ENCODE results near the gene SLC46A2. TPM values are rescaled to one million over a fixed set of nuclear protein-coding genes. Genes with fewer than 3 reads are reported as not detected.

The SLC46A2 gene
- total and polyA plus RNA-seq, 2 experiments from 2014 or later: 0.11 TPM; not detected in 1

DNA sequence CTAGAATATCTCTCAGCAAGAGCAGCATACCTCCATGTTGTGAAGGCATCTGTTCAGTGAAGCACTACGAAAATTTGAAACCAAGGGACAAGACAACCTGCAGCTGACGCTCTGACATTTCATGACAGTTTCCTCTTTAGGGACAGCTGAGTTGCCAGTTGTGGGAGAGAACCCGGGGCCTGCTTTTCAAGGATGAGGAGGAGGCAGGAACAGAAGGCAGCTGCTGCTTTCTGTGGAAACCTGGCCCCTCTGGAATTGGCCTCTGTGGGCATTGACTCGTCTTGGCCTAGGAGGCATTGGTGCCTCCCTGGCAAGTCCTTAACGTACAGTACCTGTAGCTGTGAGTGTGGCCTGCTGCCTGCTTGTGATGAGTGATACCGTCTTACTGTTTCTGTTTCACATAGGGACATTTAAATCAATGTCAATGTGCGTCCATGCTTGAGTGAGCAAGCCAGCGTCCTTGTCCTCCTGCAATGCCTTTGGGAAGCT is 21.6 kb downstream of the SLC46A2 start:
- Histone ChIP-seq H3K27me3 (ENCODE audit: insufficient read depth) (no peaks in the 10 kb centered on the region), H3F3A (replicated peaks; ENCODE audit: low read depth) (no peaks in the 10 kb centered on the region), H3K79me2 (replicated peaks; ENCODE audit: insufficient read depth) (no peaks in the 10 kb centered on the region), H3K27ac (ENCODE audit: low read depth) (no peak overlapping the region), H2AFZ (no peak overlapping the region), H3K36me3 (ENCODE audit: insufficient read depth) (no peaks in the 10 kb centered on the region), H3K4me3 (no peak overlapping the region), H3K4me1 (ENCODE audit: insufficient read depth) (no peaks in the 10 kb centered on the region), H3K9me2 (ENCODE audit: insufficient read depth) (no peaks in the 10 kb centered on the region), H3K4me2 (no peak overlapping the region), H4K20me1 (replicated peaks; ENCODE audit: insufficient read depth) (0 out of 2 replicates have a peak, but pooled peaks cover 4% of the 10 kb centered on the region)
- H3K27me3 Mint-ChIP-seq (ENCODE audit: insufficient read depth, low read depth, poor library complexity): peaks cover 4% of the 10 kb centered on the region
- H3K4me1 Mint-ChIP-seq: peaks cover 14% of the 10 kb centered on the region; the same call in 2 of the 3 replicates
- TF ChIP-seq, protein P1, sequence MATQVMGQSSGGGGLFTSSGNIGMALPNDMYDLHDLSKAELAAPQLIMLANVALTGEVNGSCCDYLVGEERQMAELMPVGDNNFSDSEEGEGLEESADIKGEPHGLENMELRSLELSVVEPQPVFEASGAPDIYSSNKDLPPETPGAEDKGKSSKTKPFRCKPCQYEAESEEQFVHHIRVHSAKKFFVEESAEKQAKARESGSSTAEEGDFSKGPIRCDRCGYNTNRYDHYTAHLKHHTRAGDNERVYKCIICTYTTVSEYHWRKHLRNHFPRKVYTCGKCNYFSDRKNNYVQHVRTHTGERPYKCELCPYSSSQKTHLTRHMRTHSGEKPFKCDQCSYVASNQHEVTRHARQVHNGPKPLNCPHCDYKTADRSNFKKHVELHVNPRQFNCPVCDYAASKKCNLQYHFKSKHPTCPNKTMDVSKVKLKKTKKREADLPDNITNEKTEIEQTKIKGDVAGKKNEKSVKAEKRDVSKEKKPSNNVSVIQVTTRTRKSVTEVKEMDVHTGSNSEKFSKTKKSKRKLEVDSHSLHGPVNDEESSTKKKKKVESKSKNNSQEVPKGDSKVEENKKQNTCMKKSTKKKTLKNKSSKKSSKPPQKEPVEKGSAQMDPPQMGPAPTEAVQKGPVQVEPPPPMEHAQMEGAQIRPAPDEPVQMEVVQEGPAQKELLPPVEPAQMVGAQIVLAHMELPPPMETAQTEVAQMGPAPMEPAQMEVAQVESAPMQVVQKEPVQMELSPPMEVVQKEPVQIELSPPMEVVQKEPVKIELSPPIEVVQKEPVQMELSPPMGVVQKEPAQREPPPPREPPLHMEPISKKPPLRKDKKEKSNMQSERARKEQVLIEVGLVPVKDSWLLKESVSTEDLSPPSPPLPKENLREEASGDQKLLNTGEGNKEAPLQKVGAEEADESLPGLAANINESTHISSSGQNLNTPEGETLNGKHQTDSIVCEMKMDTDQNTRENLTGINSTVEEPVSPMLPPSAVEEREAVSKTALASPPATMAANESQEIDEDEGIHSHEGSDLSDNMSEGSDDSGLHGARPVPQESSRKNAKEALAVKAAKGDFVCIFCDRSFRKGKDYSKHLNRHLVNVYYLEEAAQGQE (IDR thresholded peaks at IDR 0.05; ENCODE audit: unreplicated experiment): no peak
- no peak for TF ChIP-seq STAT1 (IDR thresholded peaks at IDR 0.05; ENCODE audit: unreplicated experiment)
- H3K27ac Mint-ChIP-seq: no peak overlapping the region
- H3K4me3 Mint-ChIP-seq: no peak overlapping the region
- H3K36me3 Mint-ChIP-seq (ENCODE audit: low read depth): peaks cover 20% of the 10 kb centered on the region
- ATAC-seq (no peak), DNase-seq (ENCODE audit: low spot score) (no peak)
- peaks cover 3% of the 10 kb centered on the region; the same call in 1 of the 3 replicates for H3K9me3 Mint-ChIP-seq

DNA sequence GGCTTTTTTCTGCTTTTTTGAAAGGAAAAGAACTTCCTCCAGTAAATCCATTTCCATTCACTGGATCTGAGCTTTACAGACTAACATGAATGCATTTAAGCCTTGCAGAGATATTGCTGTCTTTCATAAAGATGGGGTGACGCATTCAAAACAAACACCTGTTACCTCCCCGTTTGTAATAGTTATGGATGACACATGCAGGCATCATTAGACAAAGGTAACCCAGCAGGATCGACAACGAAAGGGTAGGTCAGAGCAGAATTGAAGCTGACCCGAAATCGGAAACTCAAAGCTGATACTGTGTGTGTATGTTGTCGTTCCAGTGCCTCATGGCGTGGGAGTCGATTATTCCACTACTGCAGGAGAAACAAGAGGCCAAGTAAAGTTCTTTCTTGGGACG is 22.2 kb downstream of the SLC46A2 start:
- peaks cover 3% of the 10 kb centered on the region; the same call in 1 of the 3 replicates for H3K9me3 Mint-ChIP-seq
- Histone ChIP-seq H3K36me3 (ENCODE audit: insufficient read depth) (no peaks in the 10 kb centered on the region), H3K27ac (ENCODE audit: low read depth) (no peak overlapping the region), H3K9me2 (ENCODE audit: insufficient read depth) (no peaks in the 10 kb centered on the region), H3K79me2 (replicated peaks; ENCODE audit: insufficient read depth) (no peaks in the 10 kb centered on the region), H3K4me3 (no peak overlapping the region), H4K20me1 (replicated peaks; ENCODE audit: insufficient read depth) (no peaks in the 10 kb centered on the region), H2AFZ (no peak overlapping the region), H3K27me3 (ENCODE audit: insufficient read depth) (no peaks in the 10 kb centered on the region), H3K4me1 (ENCODE audit: insufficient read depth) (no peaks in the 10 kb centered on the region), H3K4me2 (no peak overlapping the region), H3F3A (replicated peaks; ENCODE audit: low read depth) (no peaks in the 10 kb centered on the region)
- H3K4me1 Mint-ChIP-seq: peaks cover 14% of the 10 kb centered on the region; the same call in 2 of the 3 replicates
- ATAC-seq: no peak
- no peak for DNase-seq (ENCODE audit: low spot score)
- H3K27ac Mint-ChIP-seq: no peak overlapping the region; the same call in 1 of the 2 replicates
- H3K27me3 Mint-ChIP-seq (ENCODE audit: insufficient read depth, low read depth, poor library complexity): peaks cover 4% of the 10 kb centered on the region
- H3K4me3 Mint-ChIP-seq: no peak overlapping the region
- peaks cover 20% of the 10 kb centered on the region for H3K36me3 Mint-ChIP-seq (ENCODE audit: low read depth)
- TF ChIP-seq, protein P2, sequence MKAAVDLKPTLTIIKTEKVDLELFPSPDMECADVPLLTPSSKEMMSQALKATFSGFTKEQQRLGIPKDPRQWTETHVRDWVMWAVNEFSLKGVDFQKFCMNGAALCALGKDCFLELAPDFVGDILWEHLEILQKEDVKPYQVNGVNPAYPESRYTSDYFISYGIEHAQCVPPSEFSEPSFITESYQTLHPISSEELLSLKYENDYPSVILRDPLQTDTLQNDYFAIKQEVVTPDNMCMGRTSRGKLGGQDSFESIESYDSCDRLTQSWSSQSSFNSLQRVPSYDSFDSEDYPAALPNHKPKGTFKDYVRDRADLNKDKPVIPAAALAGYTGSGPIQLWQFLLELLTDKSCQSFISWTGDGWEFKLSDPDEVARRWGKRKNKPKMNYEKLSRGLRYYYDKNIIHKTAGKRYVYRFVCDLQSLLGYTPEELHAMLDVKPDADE (IDR thresholded peaks at IDR 0.05): no peak
- TF ChIP-seq ZNF114 (CRISPR knock-in tag; IDR thresholded peaks at IDR 0.05): no peak
- TF ChIP-seq STAT1 (IDR thresholded peaks at IDR 0.05; ENCODE audit: unreplicated experiment): no peak
- TF ChIP-seq, protein P3, sequence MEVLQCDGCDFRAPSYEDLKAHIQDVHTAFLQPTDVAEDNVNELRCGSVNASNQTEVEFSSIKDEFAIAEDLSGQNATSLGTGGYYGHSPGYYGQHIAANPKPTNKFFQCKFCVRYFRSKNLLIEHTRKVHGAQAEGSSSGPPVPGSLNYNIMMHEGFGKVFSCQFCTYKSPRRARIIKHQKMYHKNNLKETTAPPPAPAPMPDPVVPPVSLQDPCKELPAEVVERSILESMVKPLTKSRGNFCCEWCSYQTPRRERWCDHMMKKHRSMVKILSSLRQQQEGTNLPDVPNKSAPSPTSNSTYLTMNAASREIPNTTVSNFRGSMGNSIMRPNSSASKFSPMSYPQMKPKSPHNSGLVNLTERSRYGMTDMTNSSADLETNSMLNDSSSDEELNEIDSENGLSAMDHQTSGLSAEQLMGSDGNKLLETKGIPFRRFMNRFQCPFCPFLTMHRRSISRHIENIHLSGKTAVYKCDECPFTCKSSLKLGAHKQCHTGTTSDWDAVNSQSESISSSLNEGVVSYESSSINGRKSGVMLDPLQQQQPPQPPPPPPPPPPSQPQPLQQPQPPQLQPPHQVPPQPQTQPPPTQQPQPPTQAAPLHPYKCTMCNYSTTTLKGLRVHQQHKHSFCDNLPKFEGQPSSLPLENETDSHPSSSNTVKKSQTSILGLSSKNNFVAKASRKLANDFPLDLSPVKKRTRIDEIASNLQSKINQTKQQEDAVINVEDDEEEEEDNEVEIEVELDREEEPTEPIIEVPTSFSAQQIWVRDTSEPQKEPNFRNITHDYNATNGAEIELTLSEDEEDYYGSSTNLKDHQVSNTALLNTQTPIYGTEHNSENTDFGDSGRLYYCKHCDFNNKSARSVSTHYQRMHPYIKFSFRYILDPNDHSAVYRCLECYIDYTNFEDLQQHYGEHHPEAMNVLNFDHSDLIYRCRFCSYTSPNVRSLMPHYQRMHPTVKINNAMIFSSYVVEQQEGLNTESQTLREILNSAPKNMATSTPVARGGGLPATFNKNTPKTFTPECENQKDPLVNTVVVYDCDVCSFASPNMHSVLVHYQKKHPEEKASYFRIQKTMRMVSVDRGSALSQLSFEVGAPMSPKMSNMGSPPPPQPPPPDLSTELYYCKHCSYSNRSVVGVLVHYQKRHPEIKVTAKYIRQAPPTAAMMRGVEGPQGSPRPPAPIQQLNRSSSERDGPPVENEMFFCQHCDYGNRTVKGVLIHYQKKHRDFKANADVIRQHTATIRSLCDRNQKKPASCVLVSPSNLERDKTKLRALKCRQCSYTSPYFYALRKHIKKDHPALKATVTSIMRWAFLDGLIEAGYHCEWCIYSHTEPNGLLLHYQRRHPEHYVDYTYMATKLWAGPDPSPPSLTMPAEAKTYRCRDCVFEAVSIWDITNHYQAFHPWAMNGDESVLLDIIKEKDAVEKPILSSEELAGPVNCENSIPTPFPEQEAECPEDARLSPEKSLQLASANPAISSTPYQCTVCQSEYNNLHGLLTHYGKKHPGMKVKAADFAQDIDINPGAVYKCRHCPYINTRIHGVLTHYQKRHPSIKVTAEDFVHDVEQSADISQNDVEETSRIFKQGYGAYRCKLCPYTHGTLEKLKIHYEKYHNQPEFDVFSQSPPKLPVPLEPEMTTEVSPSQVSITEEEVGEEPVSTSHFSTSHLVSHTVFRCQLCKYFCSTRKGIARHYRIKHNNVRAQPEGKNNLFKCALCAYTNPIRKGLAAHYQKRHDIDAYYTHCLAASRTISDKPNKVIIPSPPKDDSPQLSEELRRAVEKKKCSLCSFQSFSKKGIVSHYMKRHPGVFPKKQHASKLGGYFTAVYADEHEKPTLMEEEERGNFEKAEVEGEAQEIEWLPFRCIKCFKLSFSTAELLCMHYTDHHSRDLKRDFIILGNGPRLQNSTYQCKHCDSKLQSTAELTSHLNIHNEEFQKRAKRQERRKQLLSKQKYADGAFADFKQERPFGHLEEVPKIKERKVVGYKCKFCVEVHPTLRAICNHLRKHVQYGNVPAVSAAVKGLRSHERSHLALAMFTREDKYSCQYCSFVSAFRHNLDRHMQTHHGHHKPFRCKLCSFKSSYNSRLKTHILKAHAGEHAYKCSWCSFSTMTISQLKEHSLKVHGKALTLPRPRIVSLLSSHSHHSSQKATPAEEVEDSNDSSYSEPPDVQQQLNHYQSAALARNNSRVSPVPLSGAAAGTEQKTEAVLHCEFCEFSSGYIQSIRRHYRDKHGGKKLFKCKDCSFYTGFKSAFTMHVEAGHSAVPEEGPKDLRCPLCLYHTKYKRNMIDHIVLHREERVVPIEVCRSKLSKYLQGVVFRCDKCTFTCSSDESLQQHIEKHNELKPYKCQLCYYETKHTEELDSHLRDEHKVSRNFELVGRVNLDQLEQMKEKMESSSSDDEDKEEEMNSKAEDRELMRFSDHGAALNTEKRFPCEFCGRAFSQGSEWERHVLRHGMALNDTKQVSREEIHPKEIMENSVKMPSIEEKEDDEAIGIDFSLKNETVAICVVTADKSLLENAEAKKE (CRISPR knock-in tag; IDR thresholded peaks at IDR 0.05): no peak
- TF ChIP-seq EZH2phosphoT487 (IDR thresholded peaks at IDR 0.05; ENCODE audit: unreplicated experiment): no peak
- TF ChIP-seq POLR2AphosphoS5 (IDR thresholded peaks at IDR 0.05; ENCODE audit: low read depth): no peak
- TF ChIP-seq ZNF331 (CRISPR knock-in tag; IDR thresholded peaks at IDR 0.05; ENCODE audit: low read depth): no peak
- no peak for TF ChIP-seq NANOG (IDR thresholded peaks at IDR 0.05; ENCODE audit: borderline replicate concordance)
